K562 (cell line): ENCODE measurements around the gene BANP. TPM values are rescaled to one million over a fixed set of nuclear protein-coding genes. Genes with fewer than 3 reads are reported as not detected.

Experiments
- ATAC-seq: fragments of 200-7000 bp; cut with Tn5 transposase; 3 replicates; pipeline ENCODE4 v1.9.1; 2020; ENCODE audit warnings: moderate library complexity
- BruUV-seq: library from RNA; stranded (reverse); fragments of 400-500 nt; replicated peaks from 2 replicates; lab custom pipeline; 2021; lab: Mats Ljungman, UMichigan
- CTCF ChIA-PET: fragments of 300-600 bp; formaldehyde crosslinking; extraction: SDS; loops from one replicate; lab custom pipeline; 2021; ENCODE audit warnings: low intra/inter-chr PET ratio; lab: Yijun Ruan, JAX
- POLR2A ChIA-PET: fragments of 300-600, 350-650 bp; sonication (Branson Sonifier 250); formaldehyde crosslinking; extraction: SDS; loops from one replicate; lab custom pipeline; 2021; ENCODE audit warnings: antibody characterized with exemption, inconsistent platforms; lab: Yijun Ruan, JAX
- DNase-seq, 4 experiments: peaks; one replicate each; pipeline versions ENCODE4 v3.0.0 to v3.0.0-alpha.2; 2011 to 2018; ENCODE audit warnings: low spot score in 3 of 4, mixed read lengths in 3 of 4; ENCODE audit errors: extremely low read depth in 1 of 4
- FAIRE-seq: peaks from 2 replicates; lab custom pipeline; 2011; peaks lifted over from hg19 to GRCh38; lab: Jason Lieb, UNC
- H2AFZ ChIP-seq: 2 replicates; pipeline ENCODE4 v1.6.0; 2011; ENCODE audit warnings: low read depth, low read length, control low read depth, inconsistent platforms
- H3K27ac ChIP-seq: fragments of 200-600 bp; 3 replicates; pipeline ENCODE4 v1.8.0; 2011; ENCODE audit warnings: low read depth, mild to moderate bottlenecking, control low read depth, inconsistent platforms, low read length, moderate library complexity, mixed read lengths; ENCODE audit errors: extremely low read depth
- H3K27me3 ChIP-seq, 2 experiments: fragments of 300-600 bp in 1 of 2; 2 replicates in 1 of 2; 3 replicates in 1 of 2; pipeline versions ENCODE4 v1.6.0 to v1.8.0; 2011; ENCODE audit warnings: inconsistent platforms in 2 of 2, low read length in 2 of 2, mild to moderate bottlenecking in 1 of 2, mixed read lengths in 1 of 2, moderate library complexity in 1 of 2; ENCODE audit not compliant: control insufficient read depth in 2 of 2, insufficient read depth in 2 of 2
- H3K36me3 ChIP-seq: fragments of 300-600 bp; 3 replicates; pipeline ENCODE4 v1.8.0; 2011; ENCODE audit warnings: mild to moderate bottlenecking, low read length, inconsistent platforms; ENCODE audit not compliant: control insufficient read depth, insufficient read depth
- H3K4me1 ChIP-seq, 2 experiments: fragments of 200-600 bp in 1 of 2; replicated peaks in 1 of 2; 2 replicates in 1 of 2; 3 replicates in 1 of 2; pipeline versions ENCODE4 v1.5.1 to v1.8.0; 2011; ENCODE audit warnings: inconsistent platforms in 2 of 2, low read length in 2 of 2, mild to moderate bottlenecking in 1 of 2, mixed read lengths in 1 of 2, moderate library complexity in 1 of 2; ENCODE audit not compliant: control insufficient read depth in 2 of 2, insufficient read depth in 2 of 2
- H3K4me2 ChIP-seq: 2 replicates; pipeline ENCODE4 v1.6.1; 2011; ENCODE audit warnings: low read length, control low read depth, inconsistent platforms, mixed read lengths; ENCODE audit not compliant: insufficient read depth
- H3K4me3 ChIP-seq: fragments of 200-600 bp; sonication (generic), shearing (Covaris generic); 2 replicates; pipeline ENCODE4 v1.5.1; 2016; ENCODE audit warnings: control low read depth, inconsistent platforms
- H3K79me2 ChIP-seq: fragments of 200-600 bp; 3 replicates; pipeline ENCODE4 v1.8.0; 2011; ENCODE audit warnings: low read length, inconsistent platforms; ENCODE audit not compliant: control insufficient read depth, insufficient read depth
- H3K9ac ChIP-seq, 2 experiments: 2 replicates each; pipeline versions ENCODE4 v1.6.0 to v1.6.1; 2011; ENCODE audit warnings: low read depth in 2 of 2, low read length in 2 of 2, control low read depth in 1 of 2, inconsistent platforms in 1 of 2, mild to moderate bottlenecking in 1 of 2, mixed read lengths in 1 of 2; ENCODE audit not compliant: insufficient read depth in 1 of 2
- H3K9me1 ChIP-seq: one replicate; pipeline ENCODE4 v1.6.0; 2011; ENCODE audit warnings: inconsistent platforms, mild to moderate bottlenecking, low read length, moderate library complexity; ENCODE audit not compliant: control insufficient read depth, insufficient read depth
- H3K9me3 ChIP-seq: replicated peaks from 2 replicates; pipeline ENCODE4 v1.5.1; 2011; ENCODE audit warnings: low read depth, low read length, inconsistent platforms; ENCODE audit not compliant: control insufficient read depth, insufficient read depth
- H4K20me1 ChIP-seq: replicated peaks from 2 replicates; pipeline ENCODE4 v1.6.1; 2011; ENCODE audit warnings: low read length, inconsistent platforms, mixed read lengths; ENCODE audit not compliant: control insufficient read depth, insufficient read depth
- ADNP ChIP-seq: fragments of 200-800 bp; sonication (Bioruptor generic); IDR thresholded peaks from 2 replicates; pipeline ENCODE4 v1.6.1; 2016; ENCODE audit warnings: missing genetic modification characterization, missing compliant biosample characterization
- BRD4 ChIP-seq: fragments of 200-600 bp; sonication (generic); IDR thresholded peaks from 2 replicates; pipeline ENCODE4 v1.6.1; 2017; ENCODE audit warnings: inconsistent platforms
- MBD2 ChIP-seq: sonication (generic); IDR thresholded peaks from 2 replicates; pipeline ENCODE4 v1.6.1; 2016; ENCODE audit warnings: low read depth, borderline replicate concordance
- NFIX ChIP-seq: fragments of 250-450 bp; sonication (Bioruptor Pico); IDR thresholded peaks from 2 replicates; pipeline ENCODE4 v1.4.0; 2020; ENCODE audit warnings: low read depth, mild to moderate bottlenecking, moderate library complexity
- POLR3A ChIP-seq: IDR thresholded peaks from 2 replicates; pipeline ENCODE4 v1.6.1; 2011; ENCODE audit warnings: borderline replicate concordance, mild to moderate bottlenecking, moderate library complexity; ENCODE audit not compliant: insufficient read length, insufficient read depth; ENCODE audit errors: extremely low read depth
- PYGO2 ChIP-seq: fragments of 450-650 bp; IDR thresholded peaks from 2 replicates; pipeline ENCODE4 v1.6.1; 2016; ENCODE audit warnings: mild to moderate bottlenecking, missing genetic modification characterization, moderate library complexity, missing compliant biosample characterization
- RUNX1 ChIP-seq: sonication (generic); IDR thresholded peaks from 2 replicates; pipeline ENCODE4 v1.6.1; 2016; ENCODE audit warnings: antibody characterized with exemption, low read depth
- TFAP4 ChIP-seq: sonication (generic); formaldehyde crosslinking; IDR thresholded peaks from 2 replicates; pipeline ENCODE4 v1.8.0; 2022; ENCODE audit warnings: missing genetic modification reagents, mild to moderate bottlenecking, moderate library complexity, borderline replicate concordance
- ZNF3 ChIP-seq: fragments of 250-450 bp; sonication (Bioruptor Pico); IDR thresholded peaks from 2 replicates; pipeline ENCODE4 v1.5.0; 2021; ENCODE audit warnings: mild to moderate bottlenecking, moderate library complexity
- ZNF318 ChIP-seq, 2 experiments: fragments of 450-650 bp; IDR thresholded peaks; 2 replicates each; pipeline ENCODE4 v1.6.1; 2016; ENCODE audit warnings: mild to moderate bottlenecking in 2 of 2, borderline replicate concordance in 1 of 2, low read depth in 1 of 2, moderate library complexity in 1 of 2
- WGBS: fragments of 100-300 bp; shearing (Covaris generic); methylation state at CpG from one replicate; pipeline ENCODE4 v1.1.6; 2016; ENCODE audit warnings: low coverage, mixed read lengths; ENCODE audit not compliant: insufficient coverage; ENCODE audit errors: missing lambda C conversion rate; 5-methylcytosine and 5-hydroxymethylcytosine counted together
- in situ Hi-C: fragments of 300-500 bp; cut with MboI; formaldehyde crosslinking; loops from 4 replicates; pipeline ENCODE4 v1.15.0; 2018; ENCODE audit warnings: inconsistent platforms, mixed read lengths
- intact Hi-C: fragments of 100-400 bp; cut with micrococcal nuclease; formaldehyde crosslinking; loops from 2 replicates; pipeline ENCODE4 v1.14.2; 2022
- polyA plus RNA-seq, 8 experiments: library from polyadenylated mRNA; depleted of rRNA in 4 of 8; stranded (reverse) in 5 of 8; unstranded in 3 of 8; fragments of >200 nt; fragmentation: Nextera tagmentation in 2 of 8; fragmentation: Illumina TruSeq in 1 of 8; extraction: Ambion mirVana in 2 of 8; extraction: Trizol in 1 of 8; gene quantifications; 2 replicates each; pipeline versions ENCODE4 v1.2.1 to v1.2.3, GENCODE V29; 2011 to 2014; ENCODE audit warnings: inconsistent platforms in 1 of 8, missing spikeins in 1 of 8
- total RNA-seq, 7 experiments: library from RNA; depleted of rRNA in 6 of 7; stranded (reverse); fragments of >200 nt in 6 of 7; fragmentation: Illumina TruSeq in 2 of 7; extraction: Trizol in 2 of 7; gene quantifications; 2 replicates each; pipeline versions ENCODE4 v1.2.1 to v1.2.3, GENCODE V29; 2011 to 2021; ENCODE audit warnings: low replicate concordance in 1 of 7
- TF ChIP-seq, protein P1 (sequence below), 2 experiments: fragments of 450-650 bp; conservative IDR thresholded peaks; 2 replicates each; pipeline ENCODE4 v1.6.1; 2017; ENCODE audit warnings: mild to moderate bottlenecking in 2 of 2, moderate library complexity in 2 of 2

The BANP gene
- total and polyA plus RNA-seq, 9 of the 15 experiments (the other 6 are each of a cell fraction or from before 2014, with no cell fraction given), result 4.6 to 22.1 (median 15.6) TPM

DNA sequence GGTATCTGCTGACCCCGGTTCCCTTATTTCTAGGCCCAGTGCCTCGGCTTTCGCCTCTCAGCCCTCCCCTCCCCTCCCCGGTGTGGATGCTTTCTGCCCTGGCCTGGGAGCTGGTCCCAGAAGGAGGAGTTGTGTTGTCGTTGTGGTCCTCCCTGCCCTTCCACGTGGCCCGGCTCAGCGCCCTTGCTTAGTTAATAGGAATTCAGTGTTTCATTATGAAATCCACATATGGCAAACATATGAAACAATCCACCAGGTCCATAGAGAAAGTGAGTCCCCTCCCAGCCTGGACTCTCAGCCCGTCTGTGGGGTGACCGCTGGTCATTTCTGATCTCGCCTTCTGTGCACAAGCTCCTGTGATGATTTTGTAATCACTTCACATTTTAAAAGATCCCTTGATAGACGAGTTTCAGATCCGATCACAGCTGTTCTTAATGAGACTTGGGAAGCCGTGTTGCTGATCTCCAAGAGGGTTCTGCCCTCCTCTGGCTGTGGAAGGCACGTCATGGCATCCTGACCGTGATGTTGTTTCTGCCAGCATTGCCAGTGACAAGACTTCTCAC, 112.1 kb downstream of the BANP start:
- WGBS, result 75% methylated on average over 16 of the region's 16 CpGs
- Histone ChIP-seq H3K36me3 (peaks cover 2% of the 10 kb centered on the region; the same call in 1 of the 3 replicates), H3K4me2 (no peak overlapping the region), H3K9me3 (no peaks in the 10 kb centered on the region), H3K9ac (no peak overlapping the region), H2AFZ (no peak overlapping the region), H3K27ac (no peak overlapping the region), H3K79me2 (no peaks in the 10 kb centered on the region), H3K4me1 (peaks cover 0 to 4% of the 10 kb centered on the region in 2 experiments; a peak in 2 of 5 replicates), H3K4me3 (no peak overlapping the region), H4K20me1 (0 out of 2 replicates have a peak, but pooled peaks cover 6% of the 10 kb centered on the region), H3K9me1 (no peaks in the 10 kb centered on the region), H3K27me3 (no peaks in the 10 kb centered on the region)
- no TSS peak for BruUV-seq
- POLR2A ChIA-PET, result interaction anchor here (0.5 to 0.7 kb wide), 2 partner anchors 14 to 16 kb away, joined by 3 to 4 read pairs; no protein-coding TSS in a partner anchor
- intact Hi-C loops, result no loop called here
- DNase-seq, result no peak
- no peak for ATAC-seq
- CTCF ChIA-PET, result no interaction called here
- in situ Hi-C loops, result no loop called here
- no peak for FAIRE-seq
- TF ChIP-seq MBD2, result no peak
- TF ChIP-seq, protein P1, sequence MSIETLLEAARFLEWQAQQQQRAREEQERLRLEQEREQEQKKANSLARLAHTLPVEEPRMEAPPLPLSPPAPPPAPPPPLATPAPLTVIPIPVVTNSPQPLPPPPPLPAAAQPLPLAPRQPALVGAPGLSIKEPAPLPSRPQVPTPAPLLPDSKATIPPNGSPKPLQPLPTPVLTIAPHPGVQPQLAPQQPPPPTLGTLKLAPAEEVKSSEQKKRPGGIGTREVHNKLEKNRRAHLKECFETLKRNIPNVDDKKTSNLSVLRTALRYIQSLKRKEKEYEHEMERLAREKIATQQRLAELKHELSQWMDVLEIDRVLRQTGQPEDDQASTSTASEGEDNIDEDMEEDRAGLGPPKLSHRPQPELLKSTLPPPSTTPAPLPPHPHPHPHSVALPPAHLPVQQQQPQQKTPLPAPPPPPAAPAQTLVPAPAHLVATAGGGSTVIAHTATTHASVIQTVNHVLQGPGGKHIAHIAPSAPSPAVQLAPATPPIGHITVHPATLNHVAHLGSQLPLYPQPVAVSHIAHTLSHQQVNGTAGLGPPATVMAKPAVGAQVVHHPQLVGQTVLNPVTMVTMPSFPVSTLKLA (conservative IDR thresholded peaks at IDR 0.05), result no peak
- TF ChIP-seq POLR3A, result no peak
- TF ChIP-seq ZNF3 (CRISPR knock-in tag), result no peak
- no peak for TF ChIP-seq ZNF318 (IDR thresholded peaks at IDR 0.05; ENCODE audit: borderline replicate concordance in 1 of 2, low read depth in 1 of 2)
- TF ChIP-seq BRD4, result no peak
- TF ChIP-seq RUNX1, result no peak
- TF ChIP-seq TFAP4 (CRISPR knock-in tag), result no peak
- no peak for TF ChIP-seq ADNP (tag)
- TF ChIP-seq NFIX, result no peak
- no peak for TF ChIP-seq PYGO2 (tag)
